Parathyroid adenoma (tissue), 2 donors: ENCODE data around the gene CIZ1.

Experiments
- H2AFZ ChIP-seq: fragments of 300-600 bp; sonication (generic); one replicate; pipeline ENCODE4 v1.7.0; 2017; ENCODE audit warnings: antibody characterized with exemption, mild to moderate bottlenecking
- H3K27ac ChIP-seq: fragments of 300-600 bp; sonication (generic); one replicate; pipeline ENCODE4 v1.7.0; 2017
- H3K27me3 ChIP-seq: fragments of 300-600 bp; sonication (generic); one replicate; pipeline ENCODE4 v1.7.0; 2017; ENCODE audit warnings: low read length; ENCODE audit not compliant: control insufficient read depth, insufficient read depth
- H3K36me3 ChIP-seq: fragments of 300-600 bp; sonication (generic); one replicate; pipeline ENCODE4 v1.7.0; 2017; ENCODE audit warnings: low read length; ENCODE audit not compliant: control insufficient read depth, insufficient read depth
- H3K4me1 ChIP-seq: fragments of 300-600 bp; sonication (generic); one replicate; pipeline ENCODE4 v1.7.0; 2017; ENCODE audit warnings: control low read depth
- H3K4me2 ChIP-seq: fragments of 300-600 bp; sonication (generic); one replicate; pipeline ENCODE4 v1.7.0; 2017; ENCODE audit warnings: low read length
- H3K4me3 ChIP-seq: fragments of 300-600 bp; sonication (generic); one replicate; pipeline ENCODE4 v1.7.0; 2017; ENCODE audit warnings: low read depth, low read length
- H3K79me2 ChIP-seq: fragments of 300-600 bp; sonication (generic); one replicate; pipeline ENCODE4 v1.7.0; 2017; ENCODE audit warnings: control low read depth
- H3K9ac ChIP-seq: fragments of 300-600 bp; sonication (generic); one replicate; pipeline ENCODE4 v1.7.0; 2017; ENCODE audit warnings: mild to moderate bottlenecking
- H3K9me3 ChIP-seq: fragments of 300-600 bp; sonication (generic); one replicate; pipeline ENCODE4 v1.7.0; 2017; ENCODE audit warnings: low read length; ENCODE audit not compliant: control insufficient read depth
- CTCF ChIP-seq: fragments of 300-600 bp; sonication (generic); IDR thresholded peaks from one replicate; pipeline ENCODE4 v1.7.0; 2017; ENCODE audit warnings: antibody characterized with exemption, mild to moderate bottlenecking
- donor health status: primary hyperparathyroidism.

CIZ1 gene

GRCh38 chr9:128211981-128212281 is 20.6 kb upstream of the CIZ1 start:
- Histone ChIP-seq H3K36me3 (no peaks in the 10 kb centered on the region), H3K9ac (no peak overlapping the region), H2AFZ (no peak overlapping the region), H3K4me1 (no peaks in the 10 kb centered on the region), H3K4me2 (no peak overlapping the region), H3K27me3 (no peaks in the 10 kb centered on the region), H3K4me3 (no peak overlapping the region), H3K79me2 (no peaks in the 10 kb centered on the region), H3K27ac (no peak overlapping the region), H3K9me3 (no peaks in the 10 kb centered on the region)
- TF ChIP-seq CTCF, result no peak

- Histone ChIP-seq H3K4me3 (no peak overlapping the region), H3K36me3 (no peaks in the 10 kb centered on the region), H3K9me3 (no peaks in the 10 kb centered on the region), H3K27me3 (no peaks in the 10 kb centered on the region), H2AFZ (no peak overlapping the region), H3K27ac (no peak overlapping the region), H3K4me1 (no peaks in the 10 kb centered on the region), H3K79me2 (no peaks in the 10 kb centered on the region), H3K9ac (no peak overlapping the region), H3K4me2 (no peak overlapping the region)
- no peak for TF ChIP-seq CTCF
Observed at GRCh38 chr9:128211186-128211980, 20.0 kb upstream of the CIZ1 start.

DNA sequence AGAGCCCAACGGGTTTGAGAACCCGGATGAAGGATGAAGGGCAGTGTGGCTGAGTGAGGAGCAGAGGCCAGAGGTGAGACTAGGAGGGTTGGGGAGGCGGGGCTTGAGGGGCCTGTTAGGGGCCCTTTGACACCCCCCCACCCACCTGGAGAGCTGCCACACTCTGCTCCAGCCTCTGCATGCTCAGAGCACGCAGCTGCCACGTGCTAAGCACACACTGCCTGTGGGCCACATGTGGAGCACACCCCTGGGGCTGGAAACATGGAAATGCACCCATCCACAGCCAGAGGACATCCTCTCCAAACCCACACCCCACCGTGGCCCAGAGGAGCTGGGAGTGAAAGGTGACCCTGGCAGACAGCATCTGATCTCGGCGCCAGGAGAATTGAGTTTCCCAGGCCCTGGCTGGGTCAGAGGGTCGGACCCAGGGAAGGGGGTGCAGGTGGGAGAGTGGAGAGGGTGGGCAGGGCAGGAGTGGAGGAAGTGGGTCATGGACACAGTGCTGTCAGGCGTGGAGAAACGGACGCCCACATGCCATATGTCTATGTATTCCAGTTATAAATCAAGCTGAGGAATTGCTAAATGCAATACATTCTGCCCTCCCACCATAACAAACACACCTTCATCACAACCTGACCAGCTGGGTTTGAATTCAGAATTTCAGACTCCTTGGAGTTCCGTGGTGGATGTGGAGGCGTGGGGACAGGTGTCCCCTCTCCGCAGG is 17.7 kb upstream of the CIZ1 start:
- Histone ChIP-seq H3K27ac (no peak overlapping the region), H3K4me1 (no peaks in the 10 kb centered on the region), H3K4me2 (no peak overlapping the region), H3K9me3 (no peaks in the 10 kb centered on the region), H3K9ac (no peak overlapping the region), H3K27me3 (no peaks in the 10 kb centered on the region), H3K4me3 (no peak overlapping the region), H2AFZ (no peak overlapping the region), H3K36me3 (no peaks in the 10 kb centered on the region), H3K79me2 (no peaks in the 10 kb centered on the region)
- no peak for TF ChIP-seq CTCF

DNA sequence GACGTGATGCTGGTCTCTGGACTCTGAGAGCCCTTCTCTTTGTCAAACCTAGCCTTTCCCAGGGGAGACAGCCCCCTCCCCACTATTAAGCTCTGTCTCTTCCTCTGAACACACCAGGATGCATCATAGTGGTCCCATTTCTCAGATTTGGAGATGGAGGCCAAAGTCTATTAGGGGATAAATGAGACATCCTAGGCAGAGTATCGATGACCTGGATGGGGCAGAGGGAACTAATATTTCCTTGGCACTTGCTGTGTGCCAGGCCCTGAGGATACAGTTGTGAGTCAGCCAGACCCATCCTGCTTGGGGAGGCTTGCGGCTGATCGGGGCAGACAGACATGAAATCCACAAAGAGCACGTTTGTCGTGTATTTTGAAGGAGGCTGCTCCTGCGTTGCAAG is 17.0 kb upstream of the CIZ1 start:
- no peak overlapping the region for H3K9ac ChIP-seq
- H3K4me1 ChIP-seq, result no peaks in the 10 kb centered on the region
- H3K27me3 ChIP-seq, result no peaks in the 10 kb centered on the region

More for the DNA sequence above, 17.0 kb upstream of the CIZ1 start:
- no peak for TF ChIP-seq CTCF
- H2AFZ ChIP-seq, result no peak overlapping the region
- no peak overlapping the region for H3K27ac ChIP-seq
- H3K4me2 ChIP-seq, result no peak overlapping the region
- no peaks in the 10 kb centered on the region for H3K36me3 ChIP-seq
- no peaks in the 10 kb centered on the region for H3K9me3 ChIP-seq
- no peaks in the 10 kb centered on the region for H3K79me2 ChIP-seq
- H3K4me3 ChIP-seq, result no peak overlapping the region
